Measurements from ENCODE around the gene ATP1B4. TPM values are rescaled to one million over a fixed set of nuclear protein-coding genes. Genes with fewer than 3 reads are reported as not detected.

ATP1B4 gene
- polyA plus RNA-seq, 3 donors, result 0.01 TPM; not detected in 2

- DNase-seq, result no peak
- Mint-ChIP-seq H3K4me1 (no peaks in the 10 kb centered on the region), H3K36me3 (no peaks in the 10 kb centered on the region), H3K9me3 (peaks cover 0 to 3% (median 0%) of the 10 kb centered on the region in 7 donors), H3K27me3 (ENCODE audit: low read depth in 3 of 3) (peaks cover 0 to 8% (median 3%) of the 10 kb centered on the region in 3 donors), H3K4me3 (no peak overlapping the region), H3K27ac (peak overlapping the region in 1 of 7 donors; percentile 26)
- Histone ChIP-seq H3K9me3 (replicated peaks in 1 of 2; ENCODE audit: control insufficient read depth in 1 of 2, insufficient read depth in 1 of 2, low read length in 2 of 2) (no peaks in the 10 kb centered on the region), H3K9ac (ENCODE audit: insufficient read depth, low read length, poor library complexity, severe bottlenecking) (no peak overlapping the region), H3K27ac (ENCODE audit: low read depth in 1 of 2, low read length in 2 of 2) (no peak overlapping the region), H3K27me3 (ENCODE audit: control insufficient read depth in 2 of 2, insufficient read depth in 2 of 2, low read length in 2 of 2) (no peaks in the 10 kb centered on the region), H3K4me1 (ENCODE audit: control insufficient read depth in 1 of 2, insufficient read depth in 2 of 2, low read length in 2 of 2) (no peaks in the 10 kb centered on the region), H3K4me2 (replicated peaks; ENCODE audit: extremely low read depth, low read length, poor library complexity, severe bottlenecking) (no peak overlapping the region), H4K20me1 (ENCODE audit: insufficient read depth, low read length) (no peaks in the 10 kb centered on the region), H3K36me3 (replicated peaks in 1 of 2; ENCODE audit: control insufficient read depth in 1 of 2, insufficient read depth in 2 of 2, low read length in 2 of 2) (no peaks in the 10 kb centered on the region), H3K79me2 (ENCODE audit: insufficient read depth, low read length) (no peaks in the 10 kb centered on the region), H3K4me3 (replicated peaks in 1 of 3; ENCODE audit: low read depth in 2 of 3, low read length in 3 of 3) (no peak overlapping the region), H2AFZ (ENCODE audit: insufficient read depth, low read depth, low read length, poor library complexity, severe bottlenecking) (no peak overlapping the region)
- TF ChIP-seq, protein P1, sequence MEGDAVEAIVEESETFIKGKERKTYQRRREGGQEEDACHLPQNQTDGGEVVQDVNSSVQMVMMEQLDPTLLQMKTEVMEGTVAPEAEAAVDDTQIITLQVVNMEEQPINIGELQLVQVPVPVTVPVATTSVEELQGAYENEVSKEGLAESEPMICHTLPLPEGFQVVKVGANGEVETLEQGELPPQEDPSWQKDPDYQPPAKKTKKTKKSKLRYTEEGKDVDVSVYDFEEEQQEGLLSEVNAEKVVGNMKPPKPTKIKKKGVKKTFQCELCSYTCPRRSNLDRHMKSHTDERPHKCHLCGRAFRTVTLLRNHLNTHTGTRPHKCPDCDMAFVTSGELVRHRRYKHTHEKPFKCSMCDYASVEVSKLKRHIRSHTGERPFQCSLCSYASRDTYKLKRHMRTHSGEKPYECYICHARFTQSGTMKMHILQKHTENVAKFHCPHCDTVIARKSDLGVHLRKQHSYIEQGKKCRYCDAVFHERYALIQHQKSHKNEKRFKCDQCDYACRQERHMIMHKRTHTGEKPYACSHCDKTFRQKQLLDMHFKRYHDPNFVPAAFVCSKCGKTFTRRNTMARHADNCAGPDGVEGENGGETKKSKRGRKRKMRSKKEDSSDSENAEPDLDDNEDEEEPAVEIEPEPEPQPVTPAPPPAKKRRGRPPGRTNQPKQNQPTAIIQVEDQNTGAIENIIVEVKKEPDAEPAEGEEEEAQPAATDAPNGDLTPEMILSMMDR (IDR thresholded peaks at IDR 0.05), result no peak
- intact Hi-C loops (cut with micrococcal nuclease), result no loop called here
- no CpG with 5 or more reads among the region's 2 CpGs for WGBS (ENCODE audit: insufficient coverage)
These were observed 57.6 kb downstream of the ATP1B4 start for GRCh38 chrX:120419463-120419862.

DNA sequence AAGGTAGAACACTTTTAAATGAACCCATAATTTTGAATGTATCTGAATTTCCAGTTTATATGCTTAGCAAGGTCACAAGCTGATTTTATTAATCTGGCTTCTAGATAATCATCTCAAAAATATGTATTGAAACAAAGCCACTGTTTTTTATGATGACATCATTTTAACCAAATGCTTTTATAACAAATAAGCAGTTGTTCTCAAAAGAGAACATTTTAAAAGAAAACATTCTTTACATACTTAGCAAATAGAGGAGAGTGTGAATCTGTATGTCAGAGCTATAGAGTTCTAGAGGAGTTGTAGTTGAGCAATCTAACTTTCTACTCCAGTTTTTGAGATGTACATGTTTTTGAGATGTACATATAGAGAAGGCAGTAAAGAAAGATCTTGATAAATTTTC, 64.7 kb downstream of the ATP1B4 start:
- H3K36me3 Mint-ChIP-seq, result peaks cover 4 to 6% of the 10 kb centered on the region in 2 donors
- H3K36me3 ChIP-seq (replicated peaks in 1 of 2; ENCODE audit: control insufficient read depth in 1 of 2, insufficient read depth in 2 of 2, low read length in 2 of 2), result no peaks in the 10 kb centered on the region
- H3K27me3 ChIP-seq (ENCODE audit: control insufficient read depth in 2 of 2, insufficient read depth in 2 of 2, low read length in 2 of 2), result peaks cover 0 to 6% of the 10 kb centered on the region in 2 donors
- H3K9ac ChIP-seq (ENCODE audit: insufficient read depth, low read length, poor library complexity, severe bottlenecking), result no peak overlapping the region
- no peaks in the 10 kb centered on the region for H3K9me3 ChIP-seq (replicated peaks in 1 of 2; ENCODE audit: control insufficient read depth in 1 of 2, insufficient read depth in 1 of 2, low read length in 2 of 2)
- no peak overlapping the region for H2AFZ ChIP-seq (ENCODE audit: insufficient read depth, low read depth, low read length, poor library complexity, severe bottlenecking)
- H3K27ac ChIP-seq (ENCODE audit: low read depth in 1 of 2, low read length in 2 of 2), result no peak overlapping the region
- DNase-seq, result no peak
- peaks cover 5% of the 10 kb centered on the region for H3K4me1 Mint-ChIP-seq
- no peak overlapping the region for H3K4me2 ChIP-seq (replicated peaks; ENCODE audit: extremely low read depth, low read length, poor library complexity, severe bottlenecking)
- no peaks in the 10 kb centered on the region for H3K9me3 Mint-ChIP-seq
- peaks cover 0 to 2% (median 0%) of the 10 kb centered on the region in 3 donors for H3K27me3 Mint-ChIP-seq (ENCODE audit: low read depth in 3 of 3)
- intact Hi-C loops (cut with micrococcal nuclease), result no loop called here
- H4K20me1 ChIP-seq (ENCODE audit: insufficient read depth, low read length), result no peaks in the 10 kb centered on the region
- H3K79me2 ChIP-seq (ENCODE audit: insufficient read depth, low read length), result no peaks in the 10 kb centered on the region
- no peaks in the 10 kb centered on the region for H3K4me1 ChIP-seq (ENCODE audit: control insufficient read depth in 1 of 2, insufficient read depth in 2 of 2, low read length in 2 of 2)
- no peak overlapping the region for H3K4me3 ChIP-seq (replicated peaks in 1 of 3; ENCODE audit: low read depth in 2 of 3, low read length in 3 of 3)
- TF ChIP-seq, protein P1 (IDR thresholded peaks at IDR 0.05), result no peak
- H3K27ac Mint-ChIP-seq, result no peak overlapping the region
- no peak overlapping the region for H3K4me3 Mint-ChIP-seq
